ENCODE data around the gene ZNF620. TPM values are rescaled to one million over a fixed set of nuclear protein-coding genes. Genes with fewer than 3 reads are reported as not detected.
A peak's percentile ranks its signal among the peaks of the same experiment; 100 is the strongest.

Gene ZNF620
- total RNA-seq, 1 experiment from 2014 or later, result 27.1 TPM

- no CpG with 5 or more reads among the region's 48 CpGs for WGBS (ENCODE audit: extremely low coverage, insufficient read length, low lambda C conversion rate)
- peak within 1 kb of the TSS; percentile 73 to 86 for H3K4me3 Mint-ChIP-seq
- H2BK12ac ChIP-seq (ENCODE audit: insufficient read length, low read depth, low read length), result no peak within 1 kb of the TSS
- no peak within 1 kb of the TSS for H2AFZ ChIP-seq (ENCODE audit: low read length)
- no peak within 1 kb of the TSS for H2AK5ac ChIP-seq (ENCODE audit: insufficient read length, low read length)
- no peaks in the 10 kb centered on the region for H3K9me3 ChIP-seq (ENCODE audit: control insufficient read depth, low read depth, low read length)
- H3K14ac ChIP-seq (ENCODE audit: insufficient read depth, low read length), result peak within 1 kb of the TSS; percentile 84
- no peak within 1 kb of the TSS for H4K91ac ChIP-seq (ENCODE audit: insufficient read length, low read depth, low read length)
- no peak within 1 kb of the TSS for H3K23ac ChIP-seq (ENCODE audit: insufficient read length, low read depth, low read length)
- H2BK120ac ChIP-seq (ENCODE audit: low read depth, low read length, poor library complexity, severe bottlenecking), result no peak within 1 kb of the TSS
- H3K79me2 ChIP-seq (ENCODE audit: insufficient read depth, low read length), result no peaks in the 10 kb centered on the region
- H3K23me2 ChIP-seq (ENCODE audit: insufficient read length, low read depth, low read length, poor library complexity, severe bottlenecking), result no peaks in the 10 kb centered on the region
- H3K4me2 ChIP-seq (ENCODE audit: insufficient read depth, insufficient read length, low read length), result peak within 1 kb of the TSS; percentile 51
- H4K20me1 ChIP-seq (ENCODE audit: control insufficient read depth, insufficient read depth, insufficient read length), result no peaks in the 10 kb centered on the region
- no peak within 1 kb of the TSS for H3K27ac ChIP-seq (ENCODE audit: insufficient read length, low read depth, low read length)
- no peak for TF ChIP-seq CTCF (conservative IDR thresholded peaks at IDR 0.05)
- H3K4me1 ChIP-seq (ENCODE audit: insufficient read depth, low read length), result peaks cover 4% of the 10 kb centered on the region; the same call in 1 of the 2 replicates
- H3K27ac Mint-ChIP-seq, result peak within 1 kb of the TSS in 2 of 3 experiments; percentile 63 to 80; a peak in 3 of 7 replicates
- no peaks in the 10 kb centered on the region for H3K79me1 ChIP-seq (ENCODE audit: insufficient read depth, low read depth, low read length, poor library complexity, severe bottlenecking)
- H2BK5ac ChIP-seq (ENCODE audit: insufficient read length, low read length), result no peak within 1 kb of the TSS
- DNase-seq, result peak; percentile 66
- H3K4ac ChIP-seq (ENCODE audit: low read depth, low read length), result no peak within 1 kb of the TSS
- no peak within 1 kb of the TSS for H3K18ac ChIP-seq (ENCODE audit: insufficient read length, low read depth, low read length)
- H3K36me3 Mint-ChIP-seq (ENCODE audit: insufficient read depth in 1 of 3, low read depth in 3 of 3), result peaks cover 0 to 12% (median 3%) of the 10 kb centered on the region in 3 experiments; a peak in 3 of 7 replicates
- no peak within 1 kb of the TSS for H4K5ac ChIP-seq (ENCODE audit: insufficient read length, low read depth, low read length)
- no peak within 1 kb of the TSS for H3K56ac ChIP-seq (ENCODE audit: insufficient read length, low read depth, low read length)
- no peak within 1 kb of the TSS for H4K8ac ChIP-seq (replicated peaks; ENCODE audit: insufficient read length, low read depth, low read length)
- no peaks in the 10 kb centered on the region for H3K27me3 ChIP-seq (ENCODE audit: insufficient read depth, low read length)
- no peak within 1 kb of the TSS for H2BK20ac ChIP-seq (ENCODE audit: low read depth, low read length, poor library complexity, severe bottlenecking)
- H3K27me3 Mint-ChIP-seq (ENCODE audit: low read depth), result no peaks in the 10 kb centered on the region; the same call in 1 of the 2 replicates
- H2BK15ac ChIP-seq (ENCODE audit: low read depth, low read length), result no peak within 1 kb of the TSS
- no peak within 1 kb of the TSS for H3T11ph ChIP-seq (ENCODE audit: low read length)
- H3K4me1 Mint-ChIP-seq, result peaks cover 17 to 21% of the 10 kb centered on the region in 2 experiments
- H3K9ac ChIP-seq (ENCODE audit: extremely low read depth, insufficient read length, low read length), result peak within 1 kb of the TSS; percentile 68
- no peaks in the 10 kb centered on the region for H3K9me3 Mint-ChIP-seq
Observed at GRCh38 chr3:40476478-40477470, 29.1 kb upstream of the ZNF620 start, which contains the start of gene ZNF619. ZNF619 (plus strand) TSS chr3:40477122; CDS start chr3:40477980, 858 bp downstream.

Data from H9 (cell line).